ENCODE data around the gene MBOAT2. TPM values are rescaled to one million over a fixed set of nuclear protein-coding genes. Genes with fewer than 3 reads are reported as not detected.
"Not testable (repeated sequence)": the region's sequence is repeated elsewhere in the genome, so short reads cannot be mapped to it uniquely, and the experiment has no call there.

Gene MBOAT2
- total RNA-seq, 1 experiment from 2014 or later: 16.8 TPM

DNA sequence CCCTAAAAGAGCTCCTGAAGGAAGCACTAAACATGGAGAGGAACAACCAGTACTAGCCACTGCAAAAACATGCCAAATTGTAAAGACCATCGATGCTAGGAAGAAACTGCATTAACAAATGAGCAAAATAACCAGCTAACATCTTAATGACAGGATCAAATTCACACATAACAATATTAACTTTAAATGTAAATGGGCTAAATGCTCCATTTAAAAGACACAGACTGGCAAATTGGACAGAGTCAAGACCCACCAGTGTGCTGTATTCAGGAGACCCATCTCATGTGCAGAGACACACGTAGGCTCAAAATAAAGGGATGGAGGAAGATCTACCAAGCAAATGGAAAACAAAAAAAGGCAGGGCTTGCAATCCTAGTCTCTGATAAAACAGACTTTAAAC lies 34.1 kb downstream of the MBOAT2 start:
- intact Hi-C loops (cut with micrococcal nuclease); H3K4me1 ChIP-seq (ENCODE audit: control insufficient read depth in 1 of 2, insufficient read depth in 2 of 2, low read length in 2 of 2); H3K9me3 ChIP-seq (ENCODE audit: control insufficient read depth in 1 of 2, insufficient read depth in 1 of 2, low read depth in 1 of 2, low read length in 2 of 2); H3K4me2 ChIP-seq (ENCODE audit: low read length); H3K27me3 ChIP-seq (ENCODE audit: insufficient read depth, low read length); H3K9ac ChIP-seq (ENCODE audit: low read length); RAD21 ChIA-PET (ENCODE audit: low non-redundant PET in 1 of 2, low total read pairs in 2 of 2, uncharacterized antibody in 2 of 2, unreplicated experiment in 2 of 2); H3K27ac ChIP-seq (ENCODE audit: low read depth, low read length); H4K20me1 ChIP-seq (ENCODE audit: insufficient read depth); H3K79me2 ChIP-seq (ENCODE audit: insufficient read depth, low read length); H3K36me3 ChIP-seq (ENCODE audit: control insufficient read depth in 1 of 2, insufficient read depth in 2 of 2, low read length in 2 of 2); H3K9me2 ChIP-seq (ENCODE audit: insufficient read depth); ATAC-seq; BruUV-seq (replicated peaks); CTCF ChIA-PET; POLR2A ChIA-PET; DNase-seq (ENCODE audit: low read depth, low spot score); H3K4me3 ChIP-seq (replicated peaks in 1 of 2; ENCODE audit: low read depth in 1 of 2, low read length in 2 of 2); H2AFZ ChIP-seq (ENCODE audit: low read depth, low read length, poor library complexity, severe bottlenecking): not testable (repeated sequence)

DNA sequence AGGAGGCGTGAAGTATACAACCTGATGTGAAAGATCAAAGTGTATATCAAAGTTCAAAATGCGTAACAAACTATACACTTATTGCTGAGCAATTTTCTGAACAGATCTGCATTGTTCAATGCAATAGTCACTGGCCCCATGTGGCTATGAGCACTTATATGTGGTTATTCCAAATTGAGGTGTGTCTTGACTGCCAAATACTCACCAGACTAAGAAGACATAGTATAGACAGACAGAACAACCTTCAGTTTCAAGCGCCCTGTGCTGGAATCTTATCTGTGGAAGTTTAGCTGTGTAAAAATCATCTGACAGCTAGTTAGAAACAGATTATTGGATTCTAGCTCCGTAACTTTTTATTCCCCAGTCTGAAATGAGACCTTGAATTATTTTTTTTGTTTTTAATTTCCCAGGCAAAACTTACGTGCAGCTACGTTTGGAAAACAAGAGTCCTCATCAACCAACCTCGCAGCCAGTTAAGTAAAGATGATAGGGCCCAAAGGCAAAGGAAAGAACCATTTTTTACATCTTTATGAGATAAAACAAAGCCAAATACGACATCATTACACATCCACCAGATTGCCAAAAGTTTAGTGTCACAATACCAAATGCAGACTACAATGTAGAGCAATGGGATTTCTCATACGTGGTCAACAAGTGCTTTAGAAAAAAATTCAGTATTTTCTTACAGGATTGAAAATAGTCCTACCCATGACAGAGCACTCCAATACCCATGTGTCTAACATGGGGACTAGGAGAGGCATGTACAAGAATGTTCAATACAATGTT lies 37.2 kb downstream of the MBOAT2 start:
- intact Hi-C loops (cut with micrococcal nuclease): no loop called here
- no peak overlapping the region for H3K4me3 ChIP-seq (replicated peaks in 1 of 2; ENCODE audit: low read depth in 1 of 2, low read length in 2 of 2)
- no peak overlapping the region for H3K9ac ChIP-seq (ENCODE audit: low read length)
- H3K4me2 ChIP-seq (ENCODE audit: low read length): 0 out of 2 replicates have a peak overlapping the region, but pooled peaks have one; percentile 7
- H3K4me1 ChIP-seq (ENCODE audit: control insufficient read depth in 1 of 2, insufficient read depth in 2 of 2, low read length in 2 of 2): no peaks in the 10 kb centered on the region
- no peak overlapping the region for H3K27ac ChIP-seq (ENCODE audit: low read depth, low read length)
- no peaks in the 10 kb centered on the region for H3K9me3 ChIP-seq (ENCODE audit: control insufficient read depth in 1 of 2, insufficient read depth in 1 of 2, low read depth in 1 of 2, low read length in 2 of 2)
- ChIA-PET POLR2A (no interaction called here), CTCF (no interaction called here), RAD21 (ENCODE audit: low non-redundant PET in 1 of 2, low total read pairs in 2 of 2, uncharacterized antibody in 2 of 2, unreplicated experiment in 2 of 2) (no interaction called here)
- no peaks in the 10 kb centered on the region for H3K36me3 ChIP-seq (ENCODE audit: control insufficient read depth in 1 of 2, insufficient read depth in 2 of 2, low read length in 2 of 2)
- H4K20me1 ChIP-seq (ENCODE audit: insufficient read depth): peaks cover 3% of the 10 kb centered on the region; the same call in 1 of the 2 replicates
- DNase-seq (ENCODE audit: low read depth, low spot score) (no peak), ATAC-seq (peak; percentile 27; the same call in 1 of the 2 replicates)
- H3K27me3 ChIP-seq (ENCODE audit: insufficient read depth, low read length): no peaks in the 10 kb centered on the region
- H3K9me2 ChIP-seq (ENCODE audit: insufficient read depth): no peaks in the 10 kb centered on the region; the same call in 1 of the 2 replicates
- TF ChIP-seq FOSL1 (IDR thresholded peaks at IDR 0.05; ENCODE audit: low read depth): no peak
- no peak for TF ChIP-seq YY1 (IDR thresholded peaks at IDR 0.05; ENCODE audit: extremely low read depth, insufficient replicate concordance, low read depth, low read length)
- TF ChIP-seq EZH2phosphoT487 (IDR thresholded peaks at IDR 0.05; ENCODE audit: borderline replicate concordance): no peak
- TF ChIP-seq, protein P1, sequence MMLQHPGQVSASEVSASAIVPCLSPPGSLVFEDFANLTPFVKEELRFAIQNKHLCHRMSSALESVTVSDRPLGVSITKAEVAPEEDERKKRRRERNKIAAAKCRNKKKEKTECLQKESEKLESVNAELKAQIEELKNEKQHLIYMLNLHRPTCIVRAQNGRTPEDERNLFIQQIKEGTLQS (IDR thresholded peaks at IDR 0.05): no peak
- TF ChIP-seq, protein P2, sequence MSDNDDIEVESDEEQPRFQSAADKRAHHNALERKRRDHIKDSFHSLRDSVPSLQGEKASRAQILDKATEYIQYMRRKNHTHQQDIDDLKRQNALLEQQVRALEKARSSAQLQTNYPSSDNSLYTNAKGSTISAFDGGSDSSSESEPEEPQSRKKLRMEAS (IDR thresholded peaks at IDR 0.05): no peak
- TF ChIP-seq, protein P3, sequence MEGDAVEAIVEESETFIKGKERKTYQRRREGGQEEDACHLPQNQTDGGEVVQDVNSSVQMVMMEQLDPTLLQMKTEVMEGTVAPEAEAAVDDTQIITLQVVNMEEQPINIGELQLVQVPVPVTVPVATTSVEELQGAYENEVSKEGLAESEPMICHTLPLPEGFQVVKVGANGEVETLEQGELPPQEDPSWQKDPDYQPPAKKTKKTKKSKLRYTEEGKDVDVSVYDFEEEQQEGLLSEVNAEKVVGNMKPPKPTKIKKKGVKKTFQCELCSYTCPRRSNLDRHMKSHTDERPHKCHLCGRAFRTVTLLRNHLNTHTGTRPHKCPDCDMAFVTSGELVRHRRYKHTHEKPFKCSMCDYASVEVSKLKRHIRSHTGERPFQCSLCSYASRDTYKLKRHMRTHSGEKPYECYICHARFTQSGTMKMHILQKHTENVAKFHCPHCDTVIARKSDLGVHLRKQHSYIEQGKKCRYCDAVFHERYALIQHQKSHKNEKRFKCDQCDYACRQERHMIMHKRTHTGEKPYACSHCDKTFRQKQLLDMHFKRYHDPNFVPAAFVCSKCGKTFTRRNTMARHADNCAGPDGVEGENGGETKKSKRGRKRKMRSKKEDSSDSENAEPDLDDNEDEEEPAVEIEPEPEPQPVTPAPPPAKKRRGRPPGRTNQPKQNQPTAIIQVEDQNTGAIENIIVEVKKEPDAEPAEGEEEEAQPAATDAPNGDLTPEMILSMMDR (IDR thresholded peaks at IDR 0.05 in 2 of 3, conservative IDR thresholded peaks at IDR 0.05 in 1 of 3; ENCODE audit: borderline replicate concordance in 1 of 3, insufficient read depth in 1 of 3, low read depth in 2 of 3, low read length in 2 of 3): no peak
- TF ChIP-seq ZFX (IDR thresholded peaks at IDR 0.05): no peak
- TF ChIP-seq POLR2AphosphoS5 (IDR thresholded peaks at IDR 0.05; ENCODE audit: low read depth, low read length): no peak
- no peak for TF ChIP-seq TCF7L2 (IDR thresholded peaks at IDR 0.05; ENCODE audit: borderline replicate concordance, extremely low read depth, insufficient read depth, insufficient read length)
- no TSS peak for BruUV-seq (replicated peaks)
- peaks cover 4% of the 10 kb centered on the region; the same call in 1 of the 2 replicates for H3K79me2 ChIP-seq (ENCODE audit: insufficient read depth, low read length)
- H2AFZ ChIP-seq (ENCODE audit: low read depth, low read length, poor library complexity, severe bottlenecking): no peak overlapping the region

Measured in HCT116 (cell line).